GM20431 (cell line): ENCODE measurements around the gene FBLN5.

Source experiments
- in situ Hi-C: fragments of 300-500 bp; cut with MseI, MboI; formaldehyde crosslinking; loops from one replicate; pipeline ENCODE4 v1.15.0; 2020; ENCODE audit warnings: low sequenced_read_pairs; ENCODE audit not compliant: unreplicated experiment

The FBLN5 gene

GRCh38 chr14:91947475-91948184 is at the start of gene FBLN5:
Gene FBLN5 (minus strand): TSS chr14:91947694. CDS start chr14:91947229, 465 bp downstream.
- in situ Hi-C loops: no loop called here

DNA sequence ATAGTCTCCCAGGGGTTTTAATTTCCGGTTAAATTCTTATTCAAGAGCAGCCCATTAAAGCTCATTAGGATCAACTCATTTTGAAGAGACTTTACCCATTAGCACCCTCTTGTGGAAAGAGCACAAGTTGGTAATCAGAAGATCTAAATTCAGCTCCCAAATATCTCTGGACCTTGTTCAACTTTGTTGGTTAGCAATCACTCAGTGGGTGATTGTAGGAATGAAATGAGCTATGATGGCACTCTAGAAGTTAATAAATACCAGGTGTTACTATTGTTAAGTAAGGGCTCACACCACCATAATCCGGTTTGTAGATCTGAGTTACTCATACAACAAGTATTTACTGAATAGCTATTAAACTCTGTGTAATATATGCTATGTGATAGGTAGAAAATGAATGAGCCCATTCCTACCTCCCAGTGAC is 49.5 kb upstream of the FBLN5 start:
- in situ Hi-C loops: no loop called here

- in situ Hi-C loops: no loop called here
Measured at GRCh38 chr14:91987192-91987591, 39.7 kb upstream of the FBLN5 start.

- in situ Hi-C loops: no loop called here
Measured at GRCh38 chr14:91985521-91986255, 38.2 kb upstream of the FBLN5 start.

DNA sequence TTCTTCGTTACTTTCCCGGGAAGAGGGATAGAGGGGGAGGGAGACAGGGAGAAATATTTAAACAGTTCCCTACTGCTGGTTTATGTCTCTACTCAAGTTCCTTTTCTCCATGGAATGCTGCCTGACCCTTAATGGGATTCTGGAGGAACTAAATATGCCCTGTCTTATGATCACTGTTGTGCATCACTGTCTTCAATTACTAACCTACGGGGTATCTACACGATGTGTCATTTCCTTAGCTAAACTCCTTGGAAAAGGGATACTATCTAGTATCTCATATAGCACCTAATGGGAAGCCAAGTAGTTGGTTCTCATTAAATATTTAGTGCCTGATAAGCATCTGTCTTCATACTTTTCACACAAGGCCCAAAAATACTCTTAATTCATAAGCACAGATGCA is 37.5 kb upstream of the FBLN5 start:
- in situ Hi-C loops: no loop called here

GRCh38 chr14:91983588-91983987 is 36.1 kb upstream of the FBLN5 start:
- in situ Hi-C loops: no loop called here

- in situ Hi-C loops: no loop called here
Measured at GRCh38 chr14:91980157-91980556, 32.7 kb upstream of the FBLN5 start.

- in situ Hi-C loops: no loop called here
Measured at GRCh38 chr14:91977884-91978283, 30.4 kb upstream of the FBLN5 start.

DNA sequence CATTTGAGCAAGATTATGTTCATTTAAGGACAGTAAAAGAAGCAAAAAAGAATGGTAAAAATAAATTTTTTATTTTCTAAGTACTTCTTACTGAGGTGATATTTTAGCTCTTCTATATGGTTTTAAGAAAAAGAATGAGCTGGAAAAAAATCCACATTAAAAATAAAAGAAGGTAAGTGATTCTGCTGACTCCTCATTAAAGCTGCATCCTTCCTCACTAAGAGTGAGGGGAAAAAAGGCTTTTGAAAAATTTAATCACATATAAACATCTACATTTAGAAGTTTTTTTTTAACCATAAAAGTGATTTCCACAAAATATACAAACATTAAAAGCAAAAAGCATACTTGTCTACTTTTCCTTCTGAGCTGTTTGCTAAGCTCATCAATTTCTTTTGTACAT is 28.3 kb upstream of the FBLN5 start:
- in situ Hi-C loops: no loop called here

DNA sequence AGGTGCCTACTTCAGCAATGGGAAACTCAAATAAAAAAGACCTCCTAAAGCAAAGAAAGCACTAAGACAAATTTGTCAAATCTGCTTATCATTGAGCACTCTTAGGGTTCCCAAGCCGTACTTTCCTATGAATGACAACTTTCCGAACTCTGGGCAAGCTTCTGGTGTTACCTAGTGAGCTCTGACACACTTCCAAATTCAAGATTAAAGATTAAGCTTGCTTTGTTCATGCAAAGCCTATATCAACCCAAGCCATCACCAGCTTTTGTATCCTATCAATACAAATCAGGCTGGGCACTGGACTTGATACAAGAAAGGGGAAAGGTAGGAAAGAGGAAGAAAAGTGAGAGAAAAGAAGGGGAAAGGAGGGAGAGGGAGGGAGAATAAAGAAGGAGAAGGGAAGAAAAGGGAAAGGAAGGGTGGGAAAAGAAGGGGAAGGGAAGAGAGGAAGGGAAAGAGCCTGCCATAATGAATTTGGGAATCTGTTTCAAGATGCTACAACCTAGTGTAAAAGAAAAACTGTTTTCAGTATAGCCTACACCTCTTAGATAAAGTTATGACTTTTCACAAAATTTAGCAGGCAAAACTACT is 23.8 kb upstream of the FBLN5 start:
- in situ Hi-C loops: no loop called here

- in situ Hi-C loops: no loop called here
Measured at GRCh38 chr14:91968280-91968679, 20.8 kb upstream of the FBLN5 start.

- in situ Hi-C loops: no loop called here
Measured at GRCh38 chr14:91964724-91965123, 17.2 kb upstream of the FBLN5 start.

DNA sequence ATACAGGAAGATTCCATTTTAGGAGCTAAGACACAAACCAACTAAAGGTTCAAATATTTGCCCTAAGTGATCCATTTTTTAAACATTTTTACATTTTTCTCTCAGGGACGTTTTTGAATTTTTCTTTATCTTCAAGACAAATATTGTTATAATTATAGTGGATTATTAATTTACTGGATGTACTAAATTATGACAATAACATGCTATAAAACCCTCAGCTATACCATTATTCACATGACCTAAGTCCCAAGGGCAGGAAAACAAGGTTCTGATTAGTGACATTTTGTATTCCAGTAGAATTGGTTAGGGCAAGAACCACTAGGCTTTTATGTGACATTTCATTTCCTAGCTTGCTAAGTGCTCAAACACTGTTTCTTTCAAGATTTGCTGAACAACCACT is 16.5 kb upstream of the FBLN5 start:
- in situ Hi-C loops: no loop called here

GRCh38 chr14:91963465-91963864 is 16.0 kb upstream of the FBLN5 start:
- in situ Hi-C loops: no loop called here

- in situ Hi-C loops: no loop called here
Measured at GRCh38 chr14:91961297-91962220, 14.1 kb upstream of the FBLN5 start.

DNA sequence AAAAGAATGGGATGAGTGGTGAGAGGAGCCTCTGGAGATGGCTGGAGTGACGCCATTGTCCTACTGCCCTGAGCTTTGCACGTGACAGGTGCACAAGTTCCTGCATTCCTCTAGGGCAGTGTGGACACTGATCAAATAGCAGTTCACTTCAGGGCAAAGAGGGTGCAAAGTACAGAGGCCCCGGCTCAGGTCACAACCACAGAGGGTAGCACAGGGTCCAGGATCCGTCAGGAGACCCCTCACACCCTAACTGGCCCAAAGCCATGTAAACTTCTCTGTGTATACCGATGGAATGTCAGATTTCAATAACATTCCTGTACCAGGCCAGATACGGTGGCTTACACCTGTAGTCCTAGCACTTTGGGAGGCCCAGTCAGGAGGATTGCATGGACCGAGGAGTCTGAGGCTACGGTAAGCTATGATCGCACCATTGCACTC is 10.4 kb upstream of the FBLN5 start:
- in situ Hi-C loops: no loop called here

DNA sequence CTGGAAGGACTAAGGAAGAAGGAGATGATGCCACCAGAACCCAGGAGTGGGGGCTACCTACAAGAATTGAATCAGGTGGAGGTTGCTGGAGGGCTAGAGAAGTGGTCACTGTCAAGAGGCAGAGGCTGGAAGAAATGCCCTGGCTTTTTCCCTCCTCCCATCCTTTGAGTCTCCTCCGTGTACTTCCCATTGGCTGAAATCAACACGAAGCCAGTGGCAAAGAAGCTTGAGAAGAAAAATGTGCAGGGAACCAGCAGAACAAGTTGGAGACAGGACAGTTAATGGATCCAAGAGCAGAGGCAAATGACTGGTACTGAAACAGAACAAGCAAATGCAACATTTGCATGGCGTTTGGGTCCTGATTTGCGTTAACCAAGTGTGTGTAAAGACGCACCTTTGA is 9.1 kb upstream of the FBLN5 start:
- in situ Hi-C loops: no loop called here

DNA sequence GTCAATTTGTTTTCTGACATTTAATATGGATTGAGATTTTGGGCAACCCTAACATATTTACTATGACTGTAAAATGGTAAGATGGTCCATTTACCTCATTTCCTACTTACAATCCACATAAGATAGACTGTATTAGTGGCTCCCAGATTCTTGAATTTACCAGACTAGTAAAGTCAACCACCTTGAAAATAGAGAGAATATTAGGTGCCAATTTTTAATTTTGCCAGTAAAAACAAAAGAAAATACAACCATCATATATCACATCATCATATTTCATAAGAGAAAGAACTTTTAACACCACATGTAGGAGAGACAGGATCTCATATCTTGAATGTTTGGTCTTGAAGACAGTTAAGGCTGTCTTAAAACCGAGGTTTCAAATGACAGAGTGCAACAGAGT is 7.7 kb upstream of the FBLN5 start:
- in situ Hi-C loops: no loop called here

DNA sequence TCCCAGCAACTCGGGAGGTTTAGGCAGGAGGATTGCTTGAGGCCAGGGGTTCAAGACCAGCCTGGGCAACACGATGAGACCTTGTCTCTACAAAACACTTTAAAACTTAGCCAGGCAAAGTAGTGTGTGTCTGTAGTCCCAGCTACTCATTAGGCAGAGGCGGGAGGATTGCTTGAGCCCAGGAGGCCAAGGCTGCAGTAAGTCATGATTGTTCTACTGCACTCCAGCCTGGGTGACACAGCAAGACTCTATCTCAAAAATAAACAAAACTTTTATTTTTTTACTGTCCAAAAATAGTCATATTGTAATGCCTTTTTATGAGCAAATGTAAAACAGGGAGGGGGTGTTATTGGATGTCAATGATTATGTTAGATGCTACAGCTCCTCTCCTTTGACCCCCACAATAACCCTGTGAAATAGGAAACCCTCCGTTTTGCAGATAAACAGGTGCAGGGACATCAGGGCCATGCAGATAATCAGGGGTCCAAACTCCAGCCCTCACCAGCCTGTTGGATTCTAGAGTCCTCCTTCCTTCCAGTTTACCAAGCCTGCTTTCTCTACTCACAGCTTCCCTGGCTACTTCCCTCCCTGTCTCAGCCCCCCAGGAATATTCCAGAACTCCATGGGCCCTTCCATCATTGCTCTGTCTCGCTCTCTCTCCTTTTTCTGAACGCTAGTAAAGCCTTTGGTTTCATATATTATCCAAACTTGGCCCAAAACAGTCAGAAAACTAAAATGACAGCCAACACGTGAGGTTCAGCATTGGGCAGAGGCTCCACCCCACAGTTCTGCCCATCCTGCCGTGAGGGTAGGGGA is 5.9 kb upstream of the FBLN5 start:
- in situ Hi-C loops: no loop called here
